Measurements from ENCODE around the gene EIF2S1. TPM values are rescaled to one million over a fixed set of nuclear protein-coding genes. Genes with fewer than 3 reads are reported as not detected.

EIF2S1 gene
- total RNA-seq, 1 experiment from 2014 or later = 165 TPM

GRCh38 chr14:67395086-67395875 is 35.2 kb downstream of the EIF2S1 start:
- H3K27ac ChIP-seq (ENCODE audit: insufficient read length, low read depth, low read length) = no peak overlapping the region
- H2BK20ac ChIP-seq (ENCODE audit: low read depth, low read length, poor library complexity, severe bottlenecking) = no peak overlapping the region
- no peak overlapping the region for H2AK5ac ChIP-seq (ENCODE audit: insufficient read length, low read length)
- H4K8ac ChIP-seq (replicated peaks; ENCODE audit: insufficient read length, low read depth, low read length) = no peak overlapping the region
- no peaks in the 10 kb centered on the region for H3K9me3 ChIP-seq (ENCODE audit: control insufficient read depth, low read depth, low read length)
- no peaks in the 10 kb centered on the region for H3K27me3 ChIP-seq (ENCODE audit: insufficient read depth, low read length)
- Mint-ChIP-seq H3K27me3 (ENCODE audit: low read depth) (peaks cover 2% of the 10 kb centered on the region), H3K36me3 (ENCODE audit: insufficient read depth in 1 of 3, low read depth in 3 of 3) (no peaks in the 10 kb centered on the region), H3K4me1 (peaks cover 5 to 6% of the 10 kb centered on the region in 2 experiments), H3K27ac (no peak overlapping the region; a peak in 2 of 7 replicates), H3K9me3 (no peaks in the 10 kb centered on the region), H3K4me3 (no peak overlapping the region)
- H2BK12ac ChIP-seq (ENCODE audit: insufficient read length, low read depth, low read length) = no peak overlapping the region
- H2AFZ ChIP-seq (ENCODE audit: low read length) = no peak overlapping the region
- no peaks in the 10 kb centered on the region for H3K79me2 ChIP-seq (ENCODE audit: insufficient read depth, low read length)
- no peaks in the 10 kb centered on the region; the same call in 1 of the 2 replicates for H3K4me1 ChIP-seq (ENCODE audit: insufficient read depth, low read length)
- no peak overlapping the region for H3K4ac ChIP-seq (ENCODE audit: low read depth, low read length)
- H3K9ac ChIP-seq (ENCODE audit: extremely low read depth, insufficient read length, low read length) = no peak overlapping the region
- H4K20me1 ChIP-seq (ENCODE audit: control insufficient read depth, insufficient read depth, insufficient read length) = no peaks in the 10 kb centered on the region
- no peak overlapping the region for H3K14ac ChIP-seq (ENCODE audit: insufficient read depth, low read length)
- H3K18ac ChIP-seq (ENCODE audit: insufficient read length, low read depth, low read length) = no peak overlapping the region
- no peak overlapping the region for H2BK5ac ChIP-seq (ENCODE audit: insufficient read length, low read length)
- TF ChIP-seq CTCF (conservative IDR thresholded peaks at IDR 0.05) = no peak
- H3K4me2 ChIP-seq (ENCODE audit: insufficient read depth, insufficient read length, low read length) = no peak overlapping the region
- H3T11ph ChIP-seq (ENCODE audit: low read length) = no peak overlapping the region
- no peak overlapping the region for H4K91ac ChIP-seq (ENCODE audit: insufficient read length, low read depth, low read length)
- no peak overlapping the region for H3K56ac ChIP-seq (ENCODE audit: insufficient read length, low read depth, low read length)
- no peaks in the 10 kb centered on the region for H3K79me1 ChIP-seq (ENCODE audit: insufficient read depth, low read depth, low read length, poor library complexity, severe bottlenecking)
- no peaks in the 10 kb centered on the region for H3K23me2 ChIP-seq (ENCODE audit: insufficient read length, low read depth, low read length, poor library complexity, severe bottlenecking)
- no peak for DNase-seq
- H3K23ac ChIP-seq (ENCODE audit: insufficient read length, low read depth, low read length) = no peak overlapping the region
- H2BK15ac ChIP-seq (ENCODE audit: low read depth, low read length) = no peak overlapping the region
- H2BK120ac ChIP-seq (ENCODE audit: low read depth, low read length, poor library complexity, severe bottlenecking) = no peak overlapping the region
- WGBS (ENCODE audit: extremely low coverage, insufficient read length, low lambda C conversion rate) = no CpG with 5 or more reads among the region's 16 CpGs
- H4K5ac ChIP-seq (ENCODE audit: insufficient read length, low read depth, low read length) = no peak overlapping the region
